HG03565 (cell line): ENCODE results near the gene RASIP1.
"Not testable (repeated sequence)": the region's sequence is repeated elsewhere in the genome, so short reads cannot be mapped to it uniquely, and the experiment has no call there.

Source experiments
- ATAC-seq: cut with Tn5 transposase; IDR thresholded peaks from one replicate; pipeline ENCODE4 v1.9.1; 2021; ENCODE audit warnings: mild to moderate bottlenecking, moderate library complexity; ENCODE audit not compliant: unreplicated experiment

The RASIP1 gene, protein sequence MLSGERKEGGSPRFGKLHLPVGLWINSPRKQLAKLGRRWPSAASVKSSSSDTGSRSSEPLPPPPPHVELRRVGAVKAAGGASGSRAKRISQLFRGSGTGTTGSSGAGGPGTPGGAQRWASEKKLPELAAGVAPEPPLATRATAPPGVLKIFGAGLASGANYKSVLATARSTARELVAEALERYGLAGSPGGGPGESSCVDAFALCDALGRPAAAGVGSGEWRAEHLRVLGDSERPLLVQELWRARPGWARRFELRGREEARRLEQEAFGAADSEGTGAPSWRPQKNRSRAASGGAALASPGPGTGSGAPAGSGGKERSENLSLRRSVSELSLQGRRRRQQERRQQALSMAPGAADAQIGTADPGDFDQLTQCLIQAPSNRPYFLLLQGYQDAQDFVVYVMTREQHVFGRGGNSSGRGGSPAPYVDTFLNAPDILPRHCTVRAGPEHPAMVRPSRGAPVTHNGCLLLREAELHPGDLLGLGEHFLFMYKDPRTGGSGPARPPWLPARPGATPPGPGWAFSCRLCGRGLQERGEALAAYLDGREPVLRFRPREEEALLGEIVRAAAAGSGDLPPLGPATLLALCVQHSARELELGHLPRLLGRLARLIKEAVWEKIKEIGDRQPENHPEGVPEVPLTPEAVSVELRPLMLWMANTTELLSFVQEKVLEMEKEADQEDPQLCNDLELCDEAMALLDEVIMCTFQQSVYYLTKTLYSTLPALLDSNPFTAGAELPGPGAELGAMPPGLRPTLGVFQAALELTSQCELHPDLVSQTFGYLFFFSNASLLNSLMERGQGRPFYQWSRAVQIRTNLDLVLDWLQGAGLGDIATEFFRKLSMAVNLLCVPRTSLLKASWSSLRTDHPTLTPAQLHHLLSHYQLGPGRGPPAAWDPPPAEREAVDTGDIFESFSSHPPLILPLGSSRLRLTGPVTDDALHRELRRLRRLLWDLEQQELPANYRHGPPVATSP

DNA sequence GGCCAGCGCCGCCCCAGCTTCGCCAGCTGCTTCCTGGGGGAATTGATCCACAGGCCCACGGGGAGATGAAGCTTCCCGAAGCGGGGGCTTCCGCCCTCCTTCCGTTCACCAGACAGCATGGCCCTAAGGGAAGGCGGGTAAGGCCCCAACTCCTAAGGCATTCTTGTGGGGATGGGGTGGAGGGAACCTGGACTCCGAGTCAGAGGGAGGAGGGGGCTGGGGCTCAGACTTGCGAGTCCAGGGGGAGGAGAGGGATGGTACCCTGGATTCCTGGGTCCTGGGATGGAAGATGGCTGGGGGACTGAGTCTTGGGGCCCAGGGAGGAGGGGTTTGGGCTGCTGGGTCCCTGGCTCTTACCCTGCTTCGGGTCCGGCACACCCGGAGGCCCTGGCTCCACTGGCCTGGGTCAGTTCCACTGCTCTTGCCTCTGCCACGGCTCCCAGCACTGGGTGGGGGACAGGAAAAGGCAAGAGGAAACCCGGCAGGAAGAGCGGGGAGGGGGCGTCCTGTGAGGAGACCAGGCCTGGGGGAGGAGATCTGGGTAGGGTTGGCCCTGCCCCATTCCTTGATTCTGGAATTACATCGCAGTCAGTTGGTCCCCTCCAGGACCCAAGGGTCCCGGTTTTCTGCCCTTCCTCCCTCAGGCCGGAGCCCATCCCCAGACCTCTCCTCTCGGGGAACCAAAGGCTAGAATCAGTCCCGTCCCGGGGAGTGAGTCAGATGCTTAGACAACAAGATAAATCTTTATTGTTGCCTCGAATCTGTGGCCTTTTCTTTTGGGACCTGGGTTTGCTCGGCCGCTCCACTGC is at the start of gene RASIP1:
TSS of gene RASIP1 (minus strand) at position 447 of the 809 bp plus-strand sequence. CDS start at position 119, 328 bp downstream.
- ATAC-seq: no peak

DNA sequence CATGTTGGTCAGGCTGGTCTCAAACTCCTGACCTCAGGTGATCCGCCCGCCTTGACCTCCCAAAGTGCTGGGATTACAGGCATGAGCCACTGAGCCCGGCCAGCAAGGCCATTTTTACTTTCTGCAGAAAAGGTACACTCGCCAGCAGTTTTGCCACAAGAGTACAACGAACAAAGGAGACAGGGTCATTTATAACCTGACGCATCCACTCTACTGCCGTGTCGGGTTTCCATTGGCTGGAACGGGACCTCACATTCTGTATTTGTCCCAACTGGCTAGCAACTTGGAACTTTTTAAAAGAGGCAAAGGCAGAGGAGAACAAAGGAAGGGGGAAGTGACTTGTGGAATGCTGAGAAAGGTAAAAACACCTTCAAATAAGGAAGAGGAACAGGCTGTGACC is 46.9 kb upstream of the RASIP1 start:
- not testable (repeated sequence) for ATAC-seq

DNA sequence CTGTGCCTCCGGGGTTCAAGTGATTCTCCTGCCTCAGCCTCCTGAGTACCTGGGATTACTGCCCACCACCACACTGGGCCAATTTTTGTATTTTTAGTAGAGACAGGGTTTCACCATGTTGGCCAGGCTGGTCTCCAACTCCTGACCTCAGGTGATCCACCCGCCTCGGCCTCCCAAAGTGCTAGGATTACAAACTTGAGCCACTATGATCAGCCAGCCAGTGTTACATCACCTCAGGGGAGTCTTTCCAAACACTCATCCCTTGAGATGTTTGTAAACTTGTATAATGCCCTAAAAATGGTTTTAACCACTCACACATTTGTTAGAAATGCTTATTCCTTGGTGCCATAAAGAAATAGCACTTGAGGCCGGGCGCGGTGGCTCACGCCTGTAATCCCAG is 46.0 kb upstream of the RASIP1 start:
- not testable (repeated sequence) for ATAC-seq

DNA sequence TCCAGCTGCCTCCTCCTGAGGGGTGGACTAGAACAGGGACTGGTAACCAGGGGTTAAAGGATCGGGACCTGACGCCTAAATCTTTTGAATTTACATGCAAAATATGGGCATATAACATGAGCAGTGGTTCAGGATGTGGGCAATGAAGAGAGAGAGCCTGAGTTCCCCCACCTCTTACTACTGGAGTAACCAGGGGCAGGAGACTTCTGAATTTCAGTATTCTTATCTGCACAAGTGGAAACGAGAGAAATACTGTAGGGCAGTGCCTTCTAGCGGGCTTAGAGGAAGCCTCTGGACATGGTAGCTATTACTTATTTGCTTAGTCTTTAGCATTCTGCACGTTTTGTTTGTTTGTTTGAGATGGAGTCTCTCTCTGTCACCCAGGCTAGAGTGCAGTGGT is 44.1 kb upstream of the RASIP1 start:
- ATAC-seq: no peak

GRCh38 chr19:48780631-48781391 is 40.4 kb upstream of the RASIP1 start:
- no peak for ATAC-seq

GRCh38 chr19:48779636-48780035 is 39.2 kb upstream of the RASIP1 start:
- ATAC-seq: no peak

- ATAC-seq: no peak
Observed at GRCh38 chr19:48777720-48778119, 37.3 kb upstream of the RASIP1 start.

DNA sequence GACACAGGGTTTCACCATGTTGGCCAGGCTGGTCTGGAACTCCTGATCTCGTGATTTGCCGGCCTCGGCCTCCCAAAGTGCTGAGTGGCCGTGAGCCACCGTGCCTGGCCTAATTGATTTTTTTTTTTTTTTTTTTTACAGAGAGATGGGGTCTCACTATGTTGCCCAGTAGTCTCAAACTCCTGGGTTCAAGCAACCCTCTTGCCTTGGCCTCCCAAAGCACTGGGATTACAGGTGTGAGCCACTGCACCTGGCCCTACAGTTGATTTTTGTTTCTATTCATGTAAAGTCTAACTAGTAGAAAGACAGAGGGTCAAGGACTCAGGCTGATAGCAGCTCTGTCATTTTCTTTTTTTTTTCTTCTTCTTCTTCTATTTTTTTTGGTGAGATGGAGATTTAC is 36.7 kb upstream of the RASIP1 start:
- no peak for ATAC-seq

DNA sequence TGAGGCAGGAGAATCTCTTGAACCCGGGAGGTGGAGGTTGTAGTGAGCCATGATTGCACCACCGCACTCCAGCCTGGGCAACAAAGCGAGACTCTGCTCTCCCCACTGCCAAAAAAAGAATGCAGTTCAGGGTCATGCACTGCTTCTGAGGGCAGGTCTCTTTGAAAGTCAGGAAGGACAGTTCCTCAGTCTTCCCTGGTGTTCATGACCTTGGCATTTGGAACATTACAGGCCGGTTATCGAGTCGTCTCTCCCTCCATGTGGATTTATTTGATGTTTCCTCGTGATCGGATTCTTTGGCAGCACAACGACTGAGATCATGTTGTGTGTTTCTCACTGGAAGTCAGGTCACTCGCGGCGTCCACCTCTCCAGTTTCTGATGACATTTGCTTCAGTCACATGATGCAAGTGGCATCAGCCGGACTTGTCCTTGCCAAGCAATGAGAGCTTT is 32.1 kb upstream of the RASIP1 start:
- no peak for ATAC-seq

DNA sequence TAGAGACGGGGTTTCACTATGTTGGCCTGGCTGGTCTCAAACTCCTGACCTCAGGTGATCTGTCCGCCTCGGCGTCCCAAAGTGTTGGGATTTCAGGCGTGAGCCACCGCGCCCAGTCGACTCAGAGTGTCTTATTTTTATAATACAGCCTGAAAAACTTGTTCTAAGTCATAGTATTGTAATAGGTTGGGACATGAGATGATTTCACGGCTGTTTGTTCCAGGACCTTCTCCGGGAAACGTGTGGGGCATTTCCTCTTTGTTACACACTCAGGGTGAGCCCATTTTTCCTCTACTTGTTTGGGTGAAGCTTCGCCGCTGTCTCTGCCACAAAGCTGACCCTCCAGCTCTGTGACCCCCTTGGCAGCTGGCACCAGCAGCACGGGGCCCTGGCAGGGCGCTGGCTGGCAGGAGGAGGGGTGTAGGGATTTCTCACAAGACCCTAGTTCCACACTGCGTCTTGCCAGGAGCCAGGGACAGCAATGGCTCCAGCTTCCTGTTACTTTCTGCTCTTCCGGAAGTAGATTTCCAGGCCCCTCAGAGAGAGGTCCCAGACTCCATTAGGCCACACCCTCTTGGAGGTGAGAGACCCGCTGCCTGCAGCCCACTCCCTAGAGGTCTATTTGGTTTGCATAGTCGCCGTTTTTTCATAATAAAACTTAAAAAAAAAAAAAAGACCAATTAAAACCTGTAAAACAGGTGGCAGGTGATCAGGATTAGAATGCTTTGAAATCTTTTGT is 30.5 kb upstream of the RASIP1 start:
- no peak for ATAC-seq

DNA sequence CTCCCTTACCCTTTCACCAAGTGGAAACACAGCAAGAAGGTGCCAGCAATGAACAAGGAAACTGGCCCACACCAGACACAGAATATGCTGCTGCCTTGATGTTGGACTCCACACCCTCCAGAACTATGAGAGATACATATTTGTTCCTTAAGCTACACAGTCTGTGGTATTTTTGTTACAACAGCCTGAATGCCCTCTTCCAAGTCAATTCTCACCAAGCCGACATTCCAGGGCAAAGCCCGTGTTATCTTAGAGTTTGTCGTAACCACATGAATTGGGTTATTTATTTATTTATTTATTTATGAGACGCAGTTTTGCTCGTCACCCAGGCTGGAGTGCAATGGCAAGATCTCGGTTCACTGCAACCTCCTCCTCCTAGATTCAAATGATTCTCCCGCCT is 29.9 kb upstream of the RASIP1 start:
- no peak for ATAC-seq

- no peak for ATAC-seq
Observed at GRCh38 chr19:48768994-48769713, 28.7 kb upstream of the RASIP1 start.

DNA sequence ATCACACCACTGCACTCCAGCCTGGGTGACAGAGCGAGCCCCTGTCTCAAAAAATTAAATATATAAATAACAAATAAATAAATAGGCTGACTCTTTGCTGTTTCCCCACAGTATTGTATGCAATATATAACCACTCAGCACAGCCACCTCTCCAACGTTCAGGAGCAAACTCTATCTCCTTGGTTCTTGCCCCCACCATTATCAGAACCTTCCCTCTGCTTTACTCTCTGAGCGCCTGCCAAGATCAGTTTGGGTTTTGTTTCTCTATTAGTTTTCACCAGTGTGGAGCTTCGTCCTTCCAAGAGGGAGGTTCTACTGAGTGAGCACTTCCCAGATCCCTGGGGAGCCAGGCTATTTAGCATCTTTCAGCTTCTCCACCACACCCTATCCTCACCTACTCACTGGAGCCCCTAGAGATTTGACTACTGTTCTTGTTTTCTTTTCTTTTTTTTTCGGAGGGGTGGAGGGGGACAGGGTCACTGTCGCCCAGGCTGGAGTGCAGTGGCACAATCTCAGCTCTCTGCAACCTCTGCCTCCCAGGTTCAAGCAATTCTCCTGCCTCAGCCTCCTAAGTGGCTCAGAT is 27.9 kb upstream of the RASIP1 start:
- ATAC-seq: not testable (repeated sequence)

- ATAC-seq: not testable (repeated sequence)
Observed at GRCh38 chr19:48765816-48766215, 25.4 kb upstream of the RASIP1 start.

DNA sequence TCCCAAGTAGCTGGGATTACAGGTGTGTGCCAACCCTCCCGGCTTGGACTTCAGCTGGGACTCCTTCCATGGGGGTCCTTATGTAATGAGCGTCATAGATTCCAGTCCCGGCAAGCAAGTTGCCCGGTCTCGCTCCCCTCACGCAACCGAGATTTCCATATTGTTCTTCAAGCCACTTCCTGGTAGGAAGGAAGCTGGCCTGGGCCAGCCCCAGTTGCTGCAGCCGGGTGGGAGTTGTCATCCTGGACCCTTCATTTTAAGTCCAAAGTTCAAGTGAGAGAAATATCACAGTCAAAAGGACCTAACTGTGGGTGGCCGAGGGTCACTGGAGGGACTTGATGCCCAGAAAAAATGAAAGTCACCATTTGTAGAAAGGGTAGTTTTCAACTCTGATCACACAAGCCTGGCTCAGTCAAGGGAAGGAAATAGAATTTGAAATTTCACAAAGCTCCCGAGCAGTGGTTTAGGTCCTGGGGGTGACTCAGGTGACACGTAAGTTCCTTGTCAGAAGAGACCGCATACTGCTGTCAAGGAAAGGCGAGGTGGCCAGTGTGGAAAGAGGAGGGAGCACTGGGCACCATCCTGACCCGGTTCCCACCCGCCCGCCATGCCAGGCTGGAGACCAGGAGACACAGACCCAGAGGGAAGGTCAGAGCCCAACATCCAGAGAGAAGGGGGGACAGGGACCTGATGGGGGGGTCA is 20.2 kb upstream of the RASIP1 start:
- ATAC-seq: no peak

- no peak for ATAC-seq
Observed at GRCh38 chr19:48757741-48758144, 17.3 kb upstream of the RASIP1 start.

DNA sequence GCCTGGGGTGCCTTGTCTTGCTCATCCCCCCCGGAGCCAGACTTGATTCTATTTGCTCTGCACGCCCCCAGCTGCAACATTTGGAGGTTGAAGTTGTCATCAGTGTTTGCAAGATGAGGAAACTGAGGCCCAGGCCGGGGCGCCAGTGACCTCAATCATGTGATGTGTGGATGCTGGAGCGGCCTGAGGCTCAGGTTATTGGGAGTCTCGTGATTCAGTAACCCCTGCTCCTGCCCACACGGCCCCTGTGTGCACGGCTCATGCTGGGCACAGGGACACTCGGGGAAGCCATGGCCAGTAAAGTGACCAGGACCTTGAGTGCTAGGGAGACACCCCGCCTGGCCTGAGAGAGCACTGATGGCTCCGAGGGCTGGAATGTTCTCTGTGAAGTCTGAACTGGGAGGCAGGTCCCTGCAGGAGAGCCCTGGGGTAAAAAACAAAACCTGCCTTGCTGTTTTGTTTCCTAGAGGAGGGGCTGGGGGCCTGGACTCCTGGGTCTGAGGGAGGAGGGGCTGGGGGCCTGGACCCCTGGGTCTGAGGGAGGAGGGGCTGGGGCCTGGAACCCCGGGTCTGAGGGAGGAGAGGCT is 16.8 kb upstream of the RASIP1 start:
- ATAC-seq: no peak
